ENCODE results near the gene YWHAQ. TPM values are rescaled to one million over a fixed set of nuclear protein-coding genes. Genes with fewer than 3 reads are reported as not detected.
"Not testable (repeated sequence)": the region's sequence is repeated elsewhere in the genome, so short reads cannot be mapped to it uniquely, and the experiment has no call there.

Gene YWHAQ
- total RNA-seq, 2 donors from 2014 or later = 139 to 204 TPM

DNA sequence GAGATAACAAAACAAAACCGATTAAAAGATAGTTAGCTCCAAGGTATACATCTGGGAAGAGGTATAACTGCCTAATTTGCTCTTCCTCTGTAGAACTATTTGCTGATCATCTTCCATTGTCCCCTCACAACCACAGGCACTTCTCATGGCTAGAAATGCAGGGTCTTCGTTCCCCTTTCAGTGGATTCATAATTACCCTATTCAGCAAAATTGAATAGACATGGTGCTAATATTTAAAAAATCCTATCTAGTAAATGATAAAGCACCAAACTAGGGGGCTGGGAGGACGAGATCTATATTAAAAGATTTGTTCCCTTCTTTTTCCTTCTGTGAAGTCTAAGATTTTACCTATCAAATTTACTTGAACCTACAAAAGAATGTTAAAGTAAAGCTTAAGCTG, 44.3 kb downstream of the YWHAQ start:
- Histone ChIP-seq H3K27me3 (no peaks in the 10 kb centered on the region), H3K27ac (no peak overlapping the region), H3K4me3 (no peak overlapping the region), H3K4me1 (no peaks in the 10 kb centered on the region), H3K36me3 (peaks cover 68% of the 10 kb centered on the region), H3K9me3 (no peaks in the 10 kb centered on the region)
- DNase-seq (ENCODE audit: low spot score) = no peak
- TF ChIP-seq, protein P1, sequence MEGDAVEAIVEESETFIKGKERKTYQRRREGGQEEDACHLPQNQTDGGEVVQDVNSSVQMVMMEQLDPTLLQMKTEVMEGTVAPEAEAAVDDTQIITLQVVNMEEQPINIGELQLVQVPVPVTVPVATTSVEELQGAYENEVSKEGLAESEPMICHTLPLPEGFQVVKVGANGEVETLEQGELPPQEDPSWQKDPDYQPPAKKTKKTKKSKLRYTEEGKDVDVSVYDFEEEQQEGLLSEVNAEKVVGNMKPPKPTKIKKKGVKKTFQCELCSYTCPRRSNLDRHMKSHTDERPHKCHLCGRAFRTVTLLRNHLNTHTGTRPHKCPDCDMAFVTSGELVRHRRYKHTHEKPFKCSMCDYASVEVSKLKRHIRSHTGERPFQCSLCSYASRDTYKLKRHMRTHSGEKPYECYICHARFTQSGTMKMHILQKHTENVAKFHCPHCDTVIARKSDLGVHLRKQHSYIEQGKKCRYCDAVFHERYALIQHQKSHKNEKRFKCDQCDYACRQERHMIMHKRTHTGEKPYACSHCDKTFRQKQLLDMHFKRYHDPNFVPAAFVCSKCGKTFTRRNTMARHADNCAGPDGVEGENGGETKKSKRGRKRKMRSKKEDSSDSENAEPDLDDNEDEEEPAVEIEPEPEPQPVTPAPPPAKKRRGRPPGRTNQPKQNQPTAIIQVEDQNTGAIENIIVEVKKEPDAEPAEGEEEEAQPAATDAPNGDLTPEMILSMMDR (IDR thresholded peaks at IDR 0.05) = no peak

DNA sequence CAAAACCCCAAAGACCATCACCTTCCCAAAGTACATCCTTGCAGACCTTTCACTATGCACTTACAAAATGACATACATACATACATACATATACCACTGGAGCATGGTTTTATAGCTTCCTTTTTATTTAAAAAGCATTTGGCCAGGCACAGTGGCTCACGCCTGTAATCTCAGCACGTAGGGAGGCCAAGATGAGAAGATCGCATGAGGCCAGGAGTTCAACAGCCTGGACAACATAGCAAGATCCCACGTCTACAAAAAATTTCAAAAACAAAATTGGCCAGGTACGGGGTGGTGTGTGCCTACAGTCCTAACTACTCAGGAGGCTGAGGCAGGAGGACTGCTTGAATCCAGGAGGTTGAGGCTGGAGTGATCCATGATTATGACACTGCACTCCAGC, 45.3 kb downstream of the YWHAQ start:
- H3K27ac ChIP-seq = no peak overlapping the region
- TF ChIP-seq, protein P1 (IDR thresholded peaks at IDR 0.05) = no peak
- peaks cover 61% of the 10 kb centered on the region for H3K36me3 ChIP-seq
- no peak for DNase-seq (ENCODE audit: low spot score)
- no peak overlapping the region for H3K4me3 ChIP-seq
- H3K9me3 ChIP-seq = no peaks in the 10 kb centered on the region
- no peaks in the 10 kb centered on the region for H3K4me1 ChIP-seq
- no peaks in the 10 kb centered on the region for H3K27me3 ChIP-seq

DNA sequence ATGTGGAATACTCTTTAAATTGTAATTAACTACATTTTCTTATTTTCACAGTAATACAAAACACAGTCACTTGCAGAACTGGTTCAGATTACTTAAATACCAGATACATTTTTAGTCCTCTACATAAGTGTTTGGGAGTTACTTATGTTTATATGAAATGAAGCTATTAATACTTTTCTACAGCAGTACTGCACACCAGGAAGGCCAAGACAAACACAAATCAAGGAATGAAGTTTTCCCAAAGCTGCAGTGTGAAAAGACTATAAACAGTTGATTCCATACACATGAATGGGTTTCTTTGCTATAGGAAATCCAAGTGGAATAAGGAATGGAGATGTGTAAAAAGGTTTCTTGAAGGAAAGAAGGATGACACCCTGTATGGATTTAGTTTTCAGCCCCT, 45.9 kb downstream of the YWHAQ start:
- peaks cover 61% of the 10 kb centered on the region for H3K36me3 ChIP-seq
- H3K27me3 ChIP-seq; H3K4me1 ChIP-seq; H3K9me3 ChIP-seq; H3K27ac ChIP-seq; H3K4me3 ChIP-seq; DNase-seq (ENCODE audit: low spot score): not testable (repeated sequence)

DNA sequence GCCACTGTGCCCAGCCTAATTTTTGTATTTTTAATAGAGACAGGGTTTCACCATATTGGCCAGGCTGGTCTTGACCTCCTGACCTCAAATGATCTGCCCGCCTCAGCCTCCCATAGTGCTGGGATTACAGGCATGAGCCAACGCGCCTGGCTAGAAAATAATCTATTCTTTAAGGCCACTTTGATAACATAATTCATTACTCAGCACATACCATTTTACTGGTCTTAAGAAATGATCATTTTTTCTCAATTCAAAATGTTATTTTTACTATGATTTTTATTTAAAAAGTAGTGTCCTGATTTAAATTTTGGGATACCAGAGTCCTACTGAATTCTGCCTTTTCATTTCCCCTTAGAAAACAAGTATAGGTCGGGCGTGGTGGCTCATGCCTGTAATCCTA, 48.2 kb downstream of the YWHAQ start:
- H3K4me3 ChIP-seq = no peak overlapping the region
- H3K27me3 ChIP-seq = no peaks in the 10 kb centered on the region
- no peak for DNase-seq (ENCODE audit: low spot score)
- H3K36me3 ChIP-seq = peaks cover 47% of the 10 kb centered on the region
- peaks cover 0 to 14% of the 10 kb centered on the region in 2 donors for H3K4me1 ChIP-seq
- no peak overlapping the region for H3K27ac ChIP-seq
- TF ChIP-seq, protein P1 (IDR thresholded peaks at IDR 0.05) = no peak
- H3K9me3 ChIP-seq = no peaks in the 10 kb centered on the region

DNA sequence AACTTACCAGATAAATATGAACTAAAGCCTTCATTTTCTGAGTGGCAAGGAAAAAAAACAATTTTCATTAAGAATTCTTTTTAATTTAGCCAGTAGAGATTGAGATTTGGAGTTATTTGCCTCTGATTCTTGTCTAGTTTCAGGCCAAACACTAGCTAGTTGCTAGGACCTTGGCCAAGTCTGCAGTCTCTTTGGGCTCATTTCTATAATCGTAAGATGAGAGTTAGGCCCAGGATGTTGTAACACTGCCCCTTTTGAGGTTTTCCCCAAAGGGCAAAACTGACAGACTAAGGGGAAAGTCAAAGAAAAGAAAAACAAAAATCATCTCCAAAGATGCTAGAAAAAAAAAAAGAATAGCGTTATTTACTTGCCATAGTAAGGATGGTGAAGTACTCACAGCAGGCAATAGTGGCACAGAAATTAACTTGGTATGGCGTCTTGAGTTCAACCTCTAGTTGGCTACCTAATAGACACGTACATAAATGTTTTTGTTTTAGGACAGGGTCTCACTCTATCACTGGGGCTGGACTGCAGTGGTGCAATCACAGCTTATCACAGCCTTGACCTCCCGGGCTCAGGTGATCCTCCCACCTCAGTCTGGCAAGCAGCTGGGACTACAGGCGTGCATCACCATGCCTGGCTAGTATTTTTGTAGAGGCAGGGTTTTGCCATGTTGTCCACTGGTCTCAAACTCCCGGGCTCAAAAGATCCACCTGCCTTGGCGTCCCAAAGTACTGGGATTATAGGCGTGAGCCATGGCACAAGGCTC, 52.1 kb downstream of the YWHAQ start:
- Histone ChIP-seq H3K9me3 (no peaks in the 10 kb centered on the region), H3K27ac (peak overlapping the region in 1 of 2 donors; percentile 17), H3K4me3 (no peak overlapping the region), H3K36me3 (peaks cover 16% of the 10 kb centered on the region), H3K4me1 (peaks cover 0 to 24% of the 10 kb centered on the region in 2 donors), H3K27me3 (no peaks in the 10 kb centered on the region)
- TF ChIP-seq, protein P1 (IDR thresholded peaks at IDR 0.05) = no peak
- DNase-seq (ENCODE audit: low spot score) = no peak

DNA sequence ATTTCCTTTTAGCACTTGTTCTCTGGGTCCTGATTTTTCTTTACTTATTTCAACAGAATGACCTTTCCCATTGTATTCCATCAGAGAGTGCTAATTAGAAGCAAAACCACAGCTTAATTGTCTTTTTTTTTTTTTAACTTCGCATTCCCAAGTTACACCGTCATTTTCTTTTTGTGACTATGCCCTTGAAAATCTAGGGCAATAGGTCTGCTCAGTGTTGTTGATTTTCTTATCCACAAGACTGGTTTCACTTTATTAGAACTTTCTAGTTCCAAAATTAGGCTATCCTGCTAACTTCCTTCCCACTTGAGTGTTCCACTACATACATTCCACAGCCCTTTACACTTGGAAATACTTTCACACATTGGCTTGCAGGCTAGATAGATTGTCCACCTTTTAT, 56.5 kb downstream of the YWHAQ start:
- H3K27ac ChIP-seq = peak overlapping the region; percentile 54 to 70
- no peak for DNase-seq (ENCODE audit: low spot score)
- no peaks in the 10 kb centered on the region for H3K36me3 ChIP-seq
- H3K27me3 ChIP-seq = no peaks in the 10 kb centered on the region
- H3K4me1 ChIP-seq = peaks cover 0 to 26% of the 10 kb centered on the region in 2 donors
- no peak overlapping the region for H3K4me3 ChIP-seq
- no peaks in the 10 kb centered on the region for H3K9me3 ChIP-seq
- TF ChIP-seq, protein P1 (IDR thresholded peaks at IDR 0.05) = no peak

All from right atrium auricular region (tissue), 2 donors.